WTC11 (cell line): Measurements from ENCODE around the gene CDK11B.
"Not testable (repeated sequence)": the region's sequence is repeated elsewhere in the genome, so short reads cannot be mapped to it uniquely, and the experiment has no call there.

ENCODE experiments used
- CTCF ChIP-seq: fragments of 200-600 bp; IDR thresholded peaks from 2 replicates; pipeline ENCODE4 v1.8.0; 2022; ENCODE audit warnings: antibody characterized with exemption
- FOXP1 ChIP-seq: sonication (generic); formaldehyde crosslinking; IDR thresholded peaks from 2 replicates; pipeline ENCODE4 v1.8.0; 2022; ENCODE audit warnings: missing genetic modification reagents, mild to moderate bottlenecking, moderate library complexity, borderline replicate concordance
- IRF1 ChIP-seq: sonication (generic); formaldehyde crosslinking; IDR thresholded peaks from 2 replicates; pipeline ENCODE4 v1.8.0; 2023; ENCODE audit warnings: missing genetic modification reagents
- USF2 ChIP-seq: sonication (generic); formaldehyde crosslinking; IDR thresholded peaks from 2 replicates; pipeline ENCODE4 v1.8.1; 2023; ENCODE audit warnings: mild to moderate bottlenecking, missing genetic modification reagents, moderate library complexity

GRCh38 chr1:1638528-1638927 lies 20.3 kb downstream of the CDK11B start:
- not testable (repeated sequence) for TF ChIP-seq USF2, IRF1, CTCF, FOXP1
